Skeletal muscle tissue (tissue), 4 donors: Measurements from ENCODE around the gene ISG15. TPM values are rescaled to one million over a fixed set of nuclear protein-coding genes. Genes with fewer than 3 reads are reported as not detected.
"Not testable (repeated sequence)": the region's sequence is repeated elsewhere in the genome, so short reads cannot be mapped to it uniquely, and the experiment has no call there.

Source experiments
- H3K27ac ChIP-seq: one replicate; pipeline ENCODE4 v1.7.0; 2013; ENCODE audit warnings: mild to moderate bottlenecking, low read depth, low read length, inconsistent platforms
- H3K27me3 ChIP-seq, 3 donors: one replicate each; pipeline ENCODE4 v1.7.0; 2013; ENCODE audit warnings: low read length in 3 of 3; ENCODE audit not compliant: control insufficient read depth in 3 of 3, insufficient read depth in 3 of 3
- H3K36me3 ChIP-seq, 3 donors: one replicate each; pipeline ENCODE4 v1.7.0; 2013; ENCODE audit warnings: low read length in 3 of 3; ENCODE audit not compliant: control insufficient read depth in 3 of 3, insufficient read depth in 3 of 3
- H3K4me1 ChIP-seq, 3 donors: one replicate each; pipeline ENCODE4 v1.7.0; 2013; ENCODE audit warnings: low read length in 3 of 3, mild to moderate bottlenecking in 3 of 3; ENCODE audit not compliant: control insufficient read depth in 3 of 3, insufficient read depth in 3 of 3
- H3K4me3 ChIP-seq, 3 donors: one replicate each; pipeline ENCODE4 v1.7.0; 2013; ENCODE audit warnings: low read length in 3 of 3
- H3K9ac ChIP-seq, 3 donors: one replicate each; pipeline ENCODE4 v1.7.0; 2013; ENCODE audit warnings: low read length in 3 of 3, mild to moderate bottlenecking in 3 of 3, moderate library complexity in 2 of 3, low read depth in 1 of 3
- H3K9me3 ChIP-seq, 3 donors: one replicate each; pipeline ENCODE4 v1.7.0; 2013; ENCODE audit warnings: low read length in 3 of 3; ENCODE audit not compliant: control insufficient read depth in 3 of 3
- total RNA-seq: library from RNA; depleted of rRNA; stranded (reverse); fragments of >200 nt; gene quantifications from one replicate; pipeline ENCODE4 v1.2.3, GENCODE V29; 2014
- donor health status: Osteomylitis.

The ISG15 gene
- total RNA-seq, 1 donor from 2014 or later: 23.5 TPM

DNA sequence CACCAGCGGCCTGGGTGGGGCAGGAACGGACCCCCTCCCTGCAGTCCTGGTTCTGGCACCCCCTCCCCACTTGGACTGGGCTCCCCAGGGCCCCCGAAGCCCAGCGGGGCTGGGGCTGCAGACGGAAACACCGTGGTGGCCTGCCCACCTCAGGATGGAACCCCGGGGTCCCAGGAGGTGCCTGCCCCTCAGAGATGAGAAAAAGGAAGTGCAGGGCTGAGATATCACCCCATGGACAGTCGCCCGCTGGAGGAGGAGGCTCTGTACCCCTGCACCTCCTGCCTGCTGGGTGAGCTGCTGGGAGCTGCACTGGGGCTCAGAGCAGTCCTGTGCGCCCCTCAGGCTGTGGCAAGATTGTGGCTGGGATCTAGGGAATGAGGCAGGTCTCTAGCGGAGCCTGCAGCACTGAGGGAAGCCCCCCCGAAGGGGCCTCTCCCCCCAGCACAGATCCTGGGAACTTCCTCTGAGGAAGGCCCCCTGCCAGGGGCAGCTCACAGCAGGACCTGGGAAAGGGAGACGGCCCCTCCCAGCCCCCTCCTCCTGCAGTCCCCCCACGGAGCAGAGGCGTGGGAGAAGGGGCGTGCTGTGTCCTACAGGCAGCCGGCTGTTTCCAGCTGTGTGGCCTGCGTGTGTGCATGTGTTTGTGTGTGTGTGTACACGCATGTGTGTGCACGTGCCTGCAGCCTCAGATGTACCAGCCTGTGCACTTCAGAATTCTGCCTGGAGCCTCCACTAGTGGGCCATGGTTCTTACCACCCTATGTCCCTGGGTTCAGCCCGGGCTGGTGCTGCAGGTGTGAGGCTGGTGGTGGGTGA is 13.5 kb downstream of the ISG15 start:
- H3K27ac ChIP-seq: no peak overlapping the region

DNA sequence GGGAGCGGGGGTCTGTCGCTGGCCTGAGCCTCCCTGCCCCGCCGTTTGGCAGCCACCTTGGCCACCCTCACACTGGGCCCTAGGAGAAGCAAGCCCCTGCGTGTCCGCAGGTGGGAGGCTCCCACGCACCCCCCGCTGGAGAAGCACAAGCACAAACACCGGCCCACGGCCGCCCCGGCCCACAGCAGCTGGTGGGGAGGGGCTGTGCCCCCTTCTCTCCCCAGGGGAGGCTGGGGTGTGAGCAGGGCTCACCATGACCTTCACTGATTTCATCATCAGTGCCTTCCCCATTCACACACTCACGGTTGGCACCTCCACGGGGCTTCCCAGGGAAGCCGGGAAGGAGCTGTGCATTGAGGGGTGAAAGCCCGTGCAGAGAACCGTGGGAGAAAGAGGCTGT is 14.5 kb downstream of the ISG15 start:
- no peak overlapping the region for H3K27ac ChIP-seq
- peaks cover 17 to 22% (median 22%) of the 10 kb centered on the region in 3 donors for H3K27me3 ChIP-seq
- H3K4me3 ChIP-seq: no peak overlapping the region
- H3K36me3 ChIP-seq: no peaks in the 10 kb centered on the region
- H3K9ac ChIP-seq: no peak overlapping the region
- peaks cover 5 to 10% (median 7%) of the 10 kb centered on the region in 3 donors for H3K4me1 ChIP-seq
- no peaks in the 10 kb centered on the region for H3K9me3 ChIP-seq

More for the DNA sequence above, 13.5 kb downstream of the ISG15 start:
- Histone ChIP-seq H3K36me3 (no peaks in the 10 kb centered on the region), H3K9me3 (no peaks in the 10 kb centered on the region), H3K27me3 (peaks cover 13 to 17% (median 15%) of the 10 kb centered on the region in 3 donors), H3K4me1 (peaks cover 0 to 7% (median 0%) of the 10 kb centered on the region in 3 donors), H3K4me3 (no peak overlapping the region), H3K9ac (no peak overlapping the region)

DNA sequence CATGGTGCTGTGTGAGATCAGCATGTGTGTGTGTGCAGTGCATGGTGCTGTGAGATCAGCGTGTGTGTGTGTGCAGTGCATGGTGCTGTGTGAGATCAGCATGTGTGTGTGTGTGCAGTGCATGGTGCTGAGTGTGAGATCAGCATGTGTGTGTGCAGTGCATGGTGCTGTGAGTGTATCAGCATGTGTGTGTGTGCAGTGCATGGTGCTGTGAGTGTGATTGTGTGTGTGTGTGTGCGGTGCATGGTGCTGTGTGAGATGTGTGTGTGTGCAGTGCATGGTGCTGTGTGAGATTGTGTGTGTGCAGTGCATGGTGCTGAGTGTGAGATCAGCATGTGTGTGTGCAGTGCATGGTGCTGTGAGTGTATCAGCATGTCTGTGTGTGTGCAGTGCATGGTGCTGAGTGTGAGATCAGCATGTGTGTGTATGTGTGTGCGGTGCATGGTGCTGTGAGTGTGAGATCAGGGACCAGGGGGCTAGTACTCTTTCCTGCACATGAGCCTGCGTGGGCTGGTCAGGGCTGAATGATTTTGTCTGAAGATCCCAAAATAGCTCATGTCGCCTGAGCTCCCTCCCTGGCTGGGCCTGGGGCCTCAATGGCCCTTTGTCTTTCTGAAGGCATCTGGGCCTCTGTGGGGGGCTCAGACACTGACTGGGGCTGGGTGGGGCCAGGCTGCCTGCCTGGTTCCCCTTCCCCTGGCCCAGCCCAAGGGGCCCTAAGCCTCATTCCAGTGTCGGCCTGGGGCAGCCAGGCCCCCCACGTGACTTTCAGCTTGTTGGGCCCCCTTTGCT is 17.8 kb downstream of the ISG15 start:
- not testable (repeated sequence) for H3K9ac ChIP-seq, H3K4me3 ChIP-seq, H3K27ac ChIP-seq, H3K9me3 ChIP-seq, H3K36me3 ChIP-seq
- H3K27me3 ChIP-seq: peaks cover 27 to 32% (median 30%) of the 10 kb centered on the region in 3 donors
- peaks cover 9 to 18% (median 12%) of the 10 kb centered on the region in 3 donors for H3K4me1 ChIP-seq

DNA sequence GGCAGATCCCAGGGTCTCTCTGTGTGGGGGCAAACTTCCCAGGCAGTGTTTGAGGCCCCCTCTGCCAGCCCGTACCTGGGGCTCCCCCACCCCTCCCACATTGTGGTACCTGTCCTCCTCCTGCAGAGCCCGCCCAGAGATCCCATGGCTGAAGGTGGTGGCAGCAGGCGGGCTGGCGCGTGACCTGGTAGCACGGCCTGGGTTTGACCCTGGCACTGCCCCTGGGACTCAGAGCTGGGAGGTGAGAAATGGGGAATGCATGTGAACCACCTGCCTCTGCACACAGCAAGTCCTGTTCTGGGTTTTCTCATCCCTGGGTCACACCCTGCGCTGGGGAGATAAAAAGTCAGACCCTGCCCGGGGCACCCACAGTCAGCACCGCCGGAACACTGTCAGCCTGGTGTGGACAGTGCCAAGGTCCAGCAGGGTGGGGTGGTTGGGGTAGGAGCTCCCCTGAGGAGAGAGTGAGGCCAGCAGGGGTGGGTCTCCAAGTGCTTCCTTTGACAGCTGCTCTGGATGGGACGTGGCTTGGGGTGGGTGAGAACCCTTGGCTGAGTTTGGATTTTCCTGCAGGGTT is 18.4 kb downstream of the ISG15 start:
- Histone ChIP-seq H3K4me3 (no peak overlapping the region), H3K27ac (no peak overlapping the region), H3K9ac (no peak overlapping the region), H3K4me1 (peaks cover 9 to 18% (median 12%) of the 10 kb centered on the region in 3 donors), H3K36me3 (no peaks in the 10 kb centered on the region), H3K9me3 (no peaks in the 10 kb centered on the region), H3K27me3 (peaks cover 32 to 36% (median 35%) of the 10 kb centered on the region in 3 donors)

DNA sequence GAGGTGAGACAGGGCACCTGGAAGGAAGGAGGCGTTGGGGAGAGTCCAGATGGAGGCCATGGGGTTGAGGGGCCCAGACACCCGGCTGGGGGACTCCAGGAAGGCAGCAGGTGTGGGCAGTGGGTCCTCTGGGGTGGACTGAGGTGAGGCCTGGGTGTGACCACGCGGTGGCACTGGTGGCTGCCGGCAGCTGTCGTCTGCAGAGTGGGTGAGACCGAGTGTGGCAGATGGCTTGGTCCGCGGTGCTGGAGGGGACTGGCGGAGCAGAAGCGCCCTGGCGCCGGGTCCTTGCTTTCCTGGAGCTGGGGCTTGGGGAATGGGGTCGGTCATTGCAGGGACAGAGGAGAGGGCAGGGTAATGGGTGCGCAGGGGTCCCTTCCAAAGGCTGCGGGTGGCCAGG is 19.1 kb downstream of the ISG15 start:
- no peak overlapping the region for H3K27ac ChIP-seq
- H3K4me1 ChIP-seq: peaks cover 9 to 18% (median 12%) of the 10 kb centered on the region in 3 donors
- H3K9me3 ChIP-seq: no peaks in the 10 kb centered on the region
- H3K36me3 ChIP-seq: no peaks in the 10 kb centered on the region
- H3K4me3 ChIP-seq: no peak overlapping the region
- H3K27me3 ChIP-seq: peaks cover 35 to 39% (median 39%) of the 10 kb centered on the region in 3 donors
- peak overlapping the region in 1 of 3 donors; percentile 45 for H3K9ac ChIP-seq

DNA sequence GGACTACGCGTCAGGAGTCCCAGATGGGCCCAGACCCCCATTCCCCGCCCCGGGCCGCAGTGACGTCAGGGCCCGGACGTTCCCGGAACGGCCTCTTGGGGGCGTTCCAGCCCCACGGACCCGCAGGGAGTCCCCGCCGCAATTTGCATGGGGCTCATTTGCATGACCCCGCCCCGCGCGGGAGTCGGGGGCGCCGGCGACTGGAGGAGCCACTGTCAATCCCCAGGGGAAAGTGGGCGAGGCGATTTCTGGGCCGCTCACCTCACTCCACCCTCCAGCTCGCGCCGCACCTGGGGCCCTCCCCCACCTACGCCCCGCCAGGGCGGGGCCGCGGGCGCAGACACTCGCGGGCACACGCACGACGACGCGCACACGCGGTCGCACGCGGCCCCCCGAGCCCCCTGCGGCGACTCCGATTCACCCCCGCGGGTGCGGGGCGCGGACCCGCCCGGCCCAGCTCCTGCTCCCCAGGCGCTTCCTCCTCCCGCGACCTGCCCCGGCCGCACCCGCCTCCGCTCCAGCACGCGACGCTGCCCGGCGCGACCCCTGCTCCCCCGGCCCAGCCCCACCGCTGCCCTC is 19.8 kb downstream of the ISG15 start:
- H3K9me3 ChIP-seq: no peaks in the 10 kb centered on the region
- H3K4me1 ChIP-seq: peaks cover 9 to 18% (median 12%) of the 10 kb centered on the region in 3 donors
- peak overlapping the region in 1 of 3 donors; percentile 16 for H3K9ac ChIP-seq
- no peaks in the 10 kb centered on the region for H3K36me3 ChIP-seq
- no peak overlapping the region for H3K27ac ChIP-seq
- peak overlapping the region in 1 of 3 donors; percentile 41 for H3K4me3 ChIP-seq
- peaks cover 42 to 46% (median 46%) of the 10 kb centered on the region in 3 donors for H3K27me3 ChIP-seq

DNA sequence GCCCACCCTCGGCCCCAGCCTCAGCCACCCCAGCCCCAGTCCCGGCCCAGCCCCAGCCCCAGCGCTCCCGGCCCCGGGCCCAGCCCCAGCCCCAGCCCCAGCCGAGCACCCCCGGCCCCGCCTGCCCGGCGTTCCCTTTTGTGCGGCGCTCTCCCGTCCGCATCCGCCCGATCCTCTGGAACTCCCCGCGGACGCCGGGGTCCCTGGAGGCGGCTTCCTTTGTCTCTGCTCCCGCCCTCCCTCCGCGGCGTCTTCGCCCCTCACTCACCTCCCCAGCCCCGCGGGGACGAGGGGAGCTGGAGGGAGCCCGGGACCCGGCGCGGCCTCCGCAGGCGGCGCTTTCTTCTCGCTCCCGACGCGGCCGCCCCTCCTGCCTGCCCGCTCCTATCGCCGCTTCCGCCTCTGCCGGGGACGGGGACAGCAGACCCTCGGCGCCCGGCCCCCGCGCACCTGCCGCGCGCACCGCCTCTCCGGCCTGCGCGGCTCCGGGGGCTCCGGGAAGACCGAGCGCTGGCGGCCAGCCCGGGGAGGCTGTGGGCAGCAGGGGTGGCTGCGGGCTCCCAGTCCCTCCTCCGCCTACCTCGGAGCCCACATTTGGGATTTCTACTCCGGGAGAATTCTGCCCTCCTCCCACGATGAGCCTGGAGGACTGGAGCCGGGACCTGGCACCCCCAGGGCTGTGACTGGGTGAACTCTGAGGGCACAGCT is 20.6 kb downstream of the ISG15 start:
- H3K4me1 ChIP-seq: peaks cover 9 to 18% (median 12%) of the 10 kb centered on the region in 3 donors
- H3K9ac ChIP-seq: peak overlapping the region in 1 of 3 donors; percentile 45
- H3K4me3 ChIP-seq: no peak overlapping the region
- H3K27ac ChIP-seq: no peak overlapping the region
- peaks cover 49 to 54% (median 54%) of the 10 kb centered on the region in 3 donors for H3K27me3 ChIP-seq
- no peaks in the 10 kb centered on the region for H3K36me3 ChIP-seq
- no peaks in the 10 kb centered on the region for H3K9me3 ChIP-seq

DNA sequence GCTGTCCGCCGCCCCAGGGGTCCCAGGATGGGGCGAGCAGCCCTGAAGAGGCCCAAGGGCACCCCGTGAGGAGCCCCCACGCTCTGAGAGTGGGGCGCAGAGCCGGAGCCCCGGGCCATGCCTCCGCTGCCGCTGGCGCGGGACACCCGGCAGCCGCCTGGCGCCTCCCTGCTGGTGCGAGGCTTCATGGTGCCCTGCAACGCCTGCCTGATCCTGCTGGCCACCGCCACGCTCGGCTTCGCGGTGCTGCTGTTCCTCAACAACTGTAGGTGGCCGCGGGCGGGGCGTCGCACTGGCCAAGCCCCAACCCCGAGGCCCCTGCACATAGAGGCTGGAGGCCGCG is 21.1 kb downstream of the ISG15 start:
- no peaks in the 10 kb centered on the region for H3K9me3 ChIP-seq
- H3K36me3 ChIP-seq: no peaks in the 10 kb centered on the region
- H3K27ac ChIP-seq: no peak overlapping the region
- H3K4me1 ChIP-seq: peaks cover 9 to 22% (median 12%) of the 10 kb centered on the region in 3 donors
- no peak overlapping the region for H3K4me3 ChIP-seq
- peak overlapping the region in 1 of 3 donors; percentile 45 for H3K9ac ChIP-seq
- peaks cover 54 to 59% (median 59%) of the 10 kb centered on the region in 3 donors for H3K27me3 ChIP-seq

DNA sequence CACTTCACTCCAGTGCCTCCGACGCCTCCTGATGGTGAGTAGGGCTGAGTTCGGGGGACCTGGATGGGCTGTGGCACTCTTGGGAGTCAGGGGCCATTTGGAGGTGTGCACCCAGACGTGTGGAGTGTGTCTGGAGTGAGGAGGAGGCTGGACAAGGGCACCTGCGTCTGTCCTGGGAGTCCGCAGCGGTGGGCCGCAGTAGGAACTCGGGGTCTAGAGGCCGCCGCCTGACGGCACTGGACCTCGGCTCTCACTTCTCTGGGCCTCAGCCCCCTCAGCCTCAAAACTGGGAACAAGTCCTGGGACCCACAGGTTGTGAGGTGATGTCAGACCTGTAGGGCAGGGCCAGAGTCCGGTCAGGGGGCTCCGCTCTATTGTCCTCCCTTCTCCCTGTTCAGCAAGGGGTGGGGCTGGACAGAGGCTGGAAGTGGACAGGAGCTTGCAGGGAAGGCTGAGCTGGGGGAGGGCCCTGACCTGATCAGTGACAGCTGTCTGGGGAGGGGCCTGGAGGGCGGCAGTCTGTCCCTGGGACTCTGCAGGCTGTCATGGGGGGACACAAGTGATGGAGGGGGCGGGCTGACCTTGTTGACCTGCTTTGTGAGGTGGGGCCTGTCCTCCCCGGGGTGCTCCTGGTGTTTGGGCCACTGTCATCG is 22.1 kb downstream of the ISG15 start:
- Histone ChIP-seq H3K9me3 (no peaks in the 10 kb centered on the region), H3K4me1 (peaks cover 9 to 31% (median 18%) of the 10 kb centered on the region in 3 donors)

More for the DNA sequence above, 22.1 kb downstream of the ISG15 start:
- Histone ChIP-seq H3K4me3 (no peak overlapping the region), H3K27me3 (peaks cover 63 to 69% (median 68%) of the 10 kb centered on the region in 3 donors), H3K36me3 (no peaks in the 10 kb centered on the region), H3K9ac (no peak overlapping the region), H3K27ac (no peak overlapping the region)
